DOHH2 (cell line): ENCODE data around the gene FIBCD1.

Source experiments
- H3F3A ChIP-seq: fragments of 200-600 bp; sonication (generic), shearing (Covaris generic); 2 replicates; pipeline ENCODE4 v1.6.0; 2016; ENCODE audit warnings: antibody characterized with exemption, mild to moderate bottlenecking; ENCODE audit not compliant: control insufficient read depth, insufficient read depth
- H3K27ac ChIP-seq: fragments of 200-600 bp; sonication (generic); 2 replicates; pipeline ENCODE4 v1.5.1; 2014; ENCODE audit warnings: low read depth, mild to moderate bottlenecking, low read length, moderate library complexity
- H3K27me3 ChIP-seq: fragments of 200-600 bp; sonication (generic); 2 replicates; pipeline ENCODE4 v1.6.1; 2014; ENCODE audit warnings: mild to moderate bottlenecking, low read length, mixed read lengths; ENCODE audit not compliant: control insufficient read depth
- H3K36me3 ChIP-seq: fragments of 200-600 bp; sonication (generic); 2 replicates; pipeline ENCODE4 v1.6.1; 2014; ENCODE audit warnings: mild to moderate bottlenecking, low read length, moderate library complexity, mixed read lengths; ENCODE audit not compliant: control insufficient read depth
- H3K4me1 ChIP-seq: fragments of 200-600 bp; sonication (generic); 2 replicates; pipeline ENCODE4 v1.6.1; 2014; ENCODE audit warnings: mild to moderate bottlenecking, low read length, mixed read lengths; ENCODE audit not compliant: control insufficient read depth
- H3K4me2 ChIP-seq: fragments of 200-600 bp; sonication (generic); 2 replicates; pipeline ENCODE4 v1.6.0; 2014; ENCODE audit warnings: mild to moderate bottlenecking, low read length, moderate library complexity
- H3K4me3 ChIP-seq: fragments of 200-600 bp; sonication (generic); 2 replicates; pipeline ENCODE4 v1.5.1; 2014; ENCODE audit warnings: mild to moderate bottlenecking, low read length, mixed read lengths
- H3K79me2 ChIP-seq: fragments of 200-600 bp; sonication (generic); 2 replicates; pipeline ENCODE4 v1.6.1; 2014; ENCODE audit warnings: mild to moderate bottlenecking, low read length, mixed read lengths; ENCODE audit not compliant: control insufficient read depth
- H3K9me2 ChIP-seq: fragments of 200-600 bp; sonication (generic); replicated peaks from 2 replicates; pipeline ENCODE4 v1.6.1; 2014; ENCODE audit warnings: mild to moderate bottlenecking, low read length, mixed read lengths; ENCODE audit not compliant: control insufficient read depth
- H3K9me3 ChIP-seq: fragments of 200-600 bp; sonication (generic); 2 replicates; pipeline ENCODE4 v1.6.1; 2014; ENCODE audit warnings: antibody characterized with exemption, low read length, mixed read lengths; ENCODE audit not compliant: control insufficient read depth, insufficient read depth
- H4K20me1 ChIP-seq: fragments of 200-600 bp; sonication (generic); 2 replicates; pipeline ENCODE4 v1.6.0; 2014; ENCODE audit warnings: low read depth, mild to moderate bottlenecking, antibody characterized with exemption, low read length, moderate library complexity; ENCODE audit not compliant: control insufficient read depth, insufficient read depth
- EZH2phosphoT487 ChIP-seq: fragments of 200-600 bp; sonication (generic); IDR thresholded peaks from 2 replicates; pipeline ENCODE4 v1.6.1; 2017; ENCODE audit warnings: borderline replicate concordance, mild to moderate bottlenecking, antibody characterized with exemption, low read length, moderate library complexity, mixed read lengths
- TF ChIP-seq, protein P1 (sequence below): fragments of 200-600 bp; sonication (generic); IDR thresholded peaks from one replicate; pipeline ENCODE4 v1.5.1; 2014; ENCODE audit warnings: antibody characterized with exemption, mild to moderate bottlenecking, low read depth, low read length; ENCODE audit not compliant: poor library complexity, severe bottlenecking

The FIBCD1 gene

DNA sequence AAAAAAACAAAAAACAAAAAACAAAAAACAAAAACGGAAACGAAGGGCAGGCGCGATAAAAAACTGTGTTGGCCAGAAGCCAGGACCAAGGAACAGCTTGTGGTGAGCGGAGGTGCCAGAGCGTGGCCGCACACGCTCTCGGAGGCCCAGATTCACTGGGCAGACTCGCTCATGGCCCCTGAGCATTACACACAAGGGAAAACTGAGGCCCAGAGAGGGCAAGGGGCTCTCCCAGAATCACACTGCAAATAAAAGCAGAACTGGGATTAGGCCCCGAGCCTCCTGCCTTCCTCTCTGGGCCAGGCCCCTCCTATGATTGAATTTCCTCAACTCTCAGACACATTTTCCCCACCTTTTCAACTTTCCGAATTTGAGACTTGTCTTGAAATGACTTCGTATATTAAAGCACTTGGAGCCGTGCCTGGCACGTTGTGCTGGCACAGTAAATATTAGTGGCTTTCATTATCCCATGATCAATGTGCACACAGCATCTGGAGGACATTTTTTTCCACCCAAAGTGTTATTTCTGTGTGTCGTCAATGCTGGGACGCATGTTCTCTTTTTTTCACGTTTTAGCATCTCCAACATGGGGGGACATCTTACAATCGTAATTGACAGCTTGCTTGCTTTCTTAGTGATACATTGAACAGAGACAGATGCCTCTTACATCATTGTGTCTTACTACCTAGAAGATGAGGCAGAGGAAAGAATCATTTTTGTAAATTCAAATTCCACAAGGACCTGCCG lies 7.4 kb downstream of the FIBCD1 start:
- H3K36me3 ChIP-seq, result no peaks in the 10 kb centered on the region
- TF ChIP-seq EZH2phosphoT487, result no peak
- TF ChIP-seq, protein P1, sequence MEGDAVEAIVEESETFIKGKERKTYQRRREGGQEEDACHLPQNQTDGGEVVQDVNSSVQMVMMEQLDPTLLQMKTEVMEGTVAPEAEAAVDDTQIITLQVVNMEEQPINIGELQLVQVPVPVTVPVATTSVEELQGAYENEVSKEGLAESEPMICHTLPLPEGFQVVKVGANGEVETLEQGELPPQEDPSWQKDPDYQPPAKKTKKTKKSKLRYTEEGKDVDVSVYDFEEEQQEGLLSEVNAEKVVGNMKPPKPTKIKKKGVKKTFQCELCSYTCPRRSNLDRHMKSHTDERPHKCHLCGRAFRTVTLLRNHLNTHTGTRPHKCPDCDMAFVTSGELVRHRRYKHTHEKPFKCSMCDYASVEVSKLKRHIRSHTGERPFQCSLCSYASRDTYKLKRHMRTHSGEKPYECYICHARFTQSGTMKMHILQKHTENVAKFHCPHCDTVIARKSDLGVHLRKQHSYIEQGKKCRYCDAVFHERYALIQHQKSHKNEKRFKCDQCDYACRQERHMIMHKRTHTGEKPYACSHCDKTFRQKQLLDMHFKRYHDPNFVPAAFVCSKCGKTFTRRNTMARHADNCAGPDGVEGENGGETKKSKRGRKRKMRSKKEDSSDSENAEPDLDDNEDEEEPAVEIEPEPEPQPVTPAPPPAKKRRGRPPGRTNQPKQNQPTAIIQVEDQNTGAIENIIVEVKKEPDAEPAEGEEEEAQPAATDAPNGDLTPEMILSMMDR, result no peak
- H3K4me1 ChIP-seq, result peaks cover 46% of the 10 kb centered on the region
- H3K9me3 ChIP-seq, result no peaks in the 10 kb centered on the region
- no peaks in the 10 kb centered on the region for H4K20me1 ChIP-seq
- no peaks in the 10 kb centered on the region for H3F3A ChIP-seq
- peaks cover 12% of the 10 kb centered on the region for H3K27me3 ChIP-seq
- H3K79me2 ChIP-seq, result no peaks in the 10 kb centered on the region
- peak overlapping the region; percentile 24 for H3K4me3 ChIP-seq
- H3K4me2 ChIP-seq, result peak overlapping the region; percentile 52
- no peaks in the 10 kb centered on the region for H3K9me2 ChIP-seq
- H3K27ac ChIP-seq, result no peak overlapping the region

GRCh38 chr9:130930804-130931349 lies 8.2 kb downstream of the FIBCD1 start:
- Histone ChIP-seq H3K9me2 (no peaks in the 10 kb centered on the region), H3K4me1 (peaks cover 52% of the 10 kb centered on the region), H3K36me3 (no peaks in the 10 kb centered on the region), H3K27me3 (peaks cover 9% of the 10 kb centered on the region; the same call in 1 of the 2 replicates), H4K20me1 (no peaks in the 10 kb centered on the region), H3F3A (no peaks in the 10 kb centered on the region), H3K27ac (no peak overlapping the region), H3K79me2 (no peaks in the 10 kb centered on the region), H3K9me3 (no peaks in the 10 kb centered on the region), H3K4me3 (no peak overlapping the region), H3K4me2 (peak overlapping the region; percentile 52)
- TF ChIP-seq, protein P1, result no peak
- no peak for TF ChIP-seq EZH2phosphoT487

GRCh38 chr9:130930132-130930803 lies 8.8 kb downstream of the FIBCD1 start:
- H3K4me3 ChIP-seq, result no peak overlapping the region
- no peak overlapping the region for H3K27ac ChIP-seq
- H3F3A ChIP-seq, result no peaks in the 10 kb centered on the region
- H3K27me3 ChIP-seq, result peaks cover 9% of the 10 kb centered on the region
- H4K20me1 ChIP-seq, result no peaks in the 10 kb centered on the region
- no peaks in the 10 kb centered on the region for H3K9me2 ChIP-seq
- no peaks in the 10 kb centered on the region for H3K36me3 ChIP-seq
- H3K9me3 ChIP-seq, result no peaks in the 10 kb centered on the region
- H3K4me1 ChIP-seq, result peaks cover 55% of the 10 kb centered on the region
- H3K4me2 ChIP-seq, result no peak overlapping the region
- H3K79me2 ChIP-seq, result no peaks in the 10 kb centered on the region
- TF ChIP-seq EZH2phosphoT487, result no peak
- TF ChIP-seq, protein P1, result no peak
